SK-N-SH (cell line): ENCODE results near the gene SURF1. TPM values are rescaled to one million over a fixed set of nuclear protein-coding genes. Genes with fewer than 3 reads are reported as not detected.

ENCODE experiments used
- CTCF ChIA-PET: fragments of 300-600, 350-600 bp; formaldehyde crosslinking; extraction: SDS; loops from one replicate; lab custom pipeline; 2021; lab: Yijun Ruan, JAX
- POLR2A ChIA-PET: fragments of 350-600 bp; sonication (Branson Sonifier 250); formaldehyde crosslinking; extraction: SDS; loops from one replicate; lab custom pipeline; 2020; ENCODE audit warnings: antibody characterized with exemption, inconsistent platforms; lab: Yijun Ruan, JAX
- DNase-seq: peaks from one replicate; pipeline ENCODE4 v3.0.0; 2012
- H2AFZ ChIP-seq: fragments of 200-600 bp; sonication (generic); 2 replicates; pipeline ENCODE4 v1.8.1; 2016; ENCODE audit warnings: antibody characterized with exemption, mild to moderate bottlenecking, low read depth
- H3F3A ChIP-seq: fragments of 200-600 bp; sonication (generic); replicated peaks from 2 replicates; pipeline ENCODE3; 2016; ENCODE audit warnings: antibody characterized with exemption, mild to moderate bottlenecking; ENCODE audit not compliant: insufficient read depth
- H3K27ac ChIP-seq, 2 experiments: fragments of 200-500 bp in 1 of 2; fragments of 200-600 bp in 1 of 2; sonication (Bioruptor generic) in 1 of 2; sonication (generic), shearing (Covaris generic) in 1 of 2; 2 replicates each; pipeline versions ENCODE4 v1.5.1 to v1.6.1; 2014 to 2016; ENCODE audit warnings: low read depth in 2 of 2, inconsistent platforms in 1 of 2, low read length in 1 of 2, mild to moderate bottlenecking in 1 of 2, mixed read lengths in 1 of 2
- H3K27me3 ChIP-seq: fragments of 200-600 bp; sonication (generic), shearing (Covaris generic); 2 replicates; pipeline ENCODE4 v1.6.1; 2016; ENCODE audit warnings: mixed run types; ENCODE audit not compliant: insufficient read depth
- H3K36me3 ChIP-seq, 2 experiments: fragments of 200-500 bp in 1 of 2; fragments of 200-600 bp in 1 of 2; sonication (Bioruptor generic) in 1 of 2; sonication (generic) in 1 of 2; replicated peaks in 1 of 2; 2 replicates each; pipeline versions ENCODE3 to v1.5.1; 2014 to 2016; ENCODE audit warnings: low read length in 1 of 2, mild to moderate bottlenecking in 1 of 2; ENCODE audit not compliant: insufficient read depth in 2 of 2, control insufficient read depth in 1 of 2
- H3K4me1 ChIP-seq, 2 experiments: fragments of 200-500 bp in 1 of 2; fragments of 200-600 bp in 1 of 2; sonication (Bioruptor generic) in 1 of 2; sonication (generic), shearing (Covaris generic) in 1 of 2; 2 replicates each; pipeline versions ENCODE4 v1.5.1 to v1.6.1; 2014 to 2016; ENCODE audit warnings: low read depth in 1 of 2, low read length in 1 of 2, mixed run types in 1 of 2; ENCODE audit not compliant: insufficient read depth in 2 of 2, control insufficient read depth in 1 of 2
- H3K4me2 ChIP-seq: fragments of 200-600 bp; sonication (generic), shearing (Covaris generic); 2 replicates; pipeline ENCODE4 v1.6.1; 2017; ENCODE audit warnings: mixed run types
- H3K4me3 ChIP-seq, 2 experiments: fragments of 200-500 bp in 1 of 2; fragments of 200-600 bp in 1 of 2; sonication (Bioruptor generic) in 1 of 2; sonication (generic), shearing (Covaris generic) in 1 of 2; 2 replicates each; pipeline versions ENCODE4 v1.5.1 to v1.8.1; 2014 to 2016; ENCODE audit warnings: low read depth in 2 of 2, inconsistent platforms in 1 of 2, low read length in 1 of 2, mild to moderate bottlenecking in 1 of 2, mixed read lengths in 1 of 2, moderate library complexity in 1 of 2
- H3K79me2 ChIP-seq: fragments of 200-600 bp; sonication (generic); 2 replicates; pipeline ENCODE4 v1.8.1; 2017; ENCODE audit warnings: mild to moderate bottlenecking; ENCODE audit not compliant: insufficient read depth
- H3K9ac ChIP-seq: fragments of 200-600 bp; sonication (generic); 2 replicates; pipeline ENCODE4 v1.6.1; 2017; ENCODE audit warnings: mixed run types
- H3K9me2 ChIP-seq: fragments of 200-600 bp; sonication (generic); 2 replicates; pipeline ENCODE4 v1.6.1; 2017; ENCODE audit warnings: mixed run types
- H3K9me3 ChIP-seq: fragments of 200-600 bp; sonication (generic); 2 replicates; pipeline ENCODE4 v1.6.1; 2017; ENCODE audit warnings: mixed run types, mild to moderate bottlenecking, moderate library complexity
- H4K20me1 ChIP-seq: fragments of 200-600 bp; sonication (generic); 2 replicates; pipeline ENCODE4 v1.6.1; 2017; ENCODE audit warnings: mild to moderate bottlenecking, mixed run types; ENCODE audit not compliant: insufficient read depth
- CHD2 ChIP-seq: fragments of 150-350 bp; IDR thresholded peaks from 2 replicates; pipeline ENCODE4 v1.6.1; 2018; ENCODE audit warnings: low read length; ENCODE audit not compliant: partially characterized antibody
- CTCF ChIP-seq: fragments of 200-600 bp; sonication (generic); IDR thresholded peaks from 2 replicates; pipeline ENCODE4 v1.6.1; 2017; ENCODE audit warnings: antibody characterized with exemption, mild to moderate bottlenecking, moderate library complexity
- ELF1 ChIP-seq: IDR thresholded peaks from 2 replicates; pipeline ENCODE4 v1.4.0; 2012
- EP300 ChIP-seq, 2 experiments: IDR thresholded peaks; 2 replicates each; pipeline versions ENCODE4 v1.4.0 to v1.6.1; 2012; ENCODE audit warnings: borderline replicate concordance in 1 of 2, low read depth in 1 of 2, low read length in 1 of 2
- GABPA ChIP-seq: IDR thresholded peaks from 2 replicates; pipeline ENCODE4 v1.4.0; 2012; ENCODE audit warnings: low read depth, mild to moderate bottlenecking
- GATA2 ChIP-seq: sonication (generic); formaldehyde crosslinking; IDR thresholded peaks from 2 replicates; pipeline ENCODE4 v1.5.0; 2020; ENCODE audit warnings: mild to moderate bottlenecking, missing genetic modification reagents
- JUND ChIP-seq: IDR thresholded peaks from 2 replicates; pipeline ENCODE4 v1.4.0; 2012
- MAX ChIP-seq: IDR thresholded peaks from 2 replicates; pipeline ENCODE4 v1.4.0; 2012; ENCODE audit warnings: low read depth
- NRF1 ChIP-seq: IDR thresholded peaks from 2 replicates; pipeline ENCODE4 v1.6.1; 2012; ENCODE audit warnings: low read depth, mild to moderate bottlenecking, low read length
- POLR2AphosphoS5 ChIP-seq: IDR thresholded peaks from 2 replicates; pipeline ENCODE4 v1.6.1; 2012; ENCODE audit warnings: low read depth, low read length
- RAD21 ChIP-seq: IDR thresholded peaks from 2 replicates; pipeline ENCODE4 v1.6.1; 2012; ENCODE audit warnings: mild to moderate bottlenecking, low read length
- RCOR1 ChIP-seq: fragments of 150-350 bp; IDR thresholded peaks from 2 replicates; pipeline ENCODE4 v1.6.1; 2017; ENCODE audit warnings: antibody characterized with exemption, low read length
- SIN3A ChIP-seq: IDR thresholded peaks from 2 replicates; pipeline ENCODE4 v1.6.1; 2012; ENCODE audit warnings: low read depth, mild to moderate bottlenecking, low read length, moderate library complexity, borderline replicate concordance
- WGBS: methylation state at CpG from one replicate; pipeline ENCODE4 v1.1.6; 2017; ENCODE audit warnings: low lambda C conversion rate; 5-methylcytosine and 5-hydroxymethylcytosine counted together
- polyA plus RNA-seq, 3 experiments: library from polyadenylated mRNA; depleted of rRNA; stranded (reverse); fragments of >200 nt; gene quantifications; 2 replicates each; pipeline ENCODE4 v1.2.3, GENCODE V29; 2012

The SURF1 gene
- polyA plus RNA-seq, 1 of the 3 experiments (the other 2 are of a cell fraction): 103 TPM

- TF ChIP-seq GATA2 (CRISPR knock-in tag) (no peak), POLR2AphosphoS5 (peak; percentile 47; the same call in 1 of the 2 replicates), RCOR1 (no peak), JUND (no peak), RAD21 (peak; percentile 11; the same call in 1 of the 2 replicates), NRF1 (no peak), CTCF (peak; percentile 64), GABPA (no peak), ELF1 (no peak), MAX (no peak), CHD2 (peak; percentile 25), SIN3A (0 out of 2 replicates have a peak, but pooled peaks have one; percentile 41)
Measured at GRCh38 chr9:133351908-133352634, 4.2 kb downstream of the SURF1 start (continued).

- TF ChIP-seq JUND (peak; percentile 4; the same call in 1 of the 2 replicates), EP300 (IDR thresholded peaks at IDR 0.05; ENCODE audit: borderline replicate concordance in 1 of 2, low read depth in 1 of 2, low read length in 1 of 2) (no peak)
- CTCF ChIA-PET: interaction anchor here (0.7 to 3.1 kb wide), 7 partner anchors 9 to 166 kb away, joined by 3 to 13 read pairs (median 4); no protein-coding TSS in a partner anchor
- Histone ChIP-seq H3F3A (peaks cover 45% of the 10 kb centered on the region), H4K20me1 (peaks cover 36% of the 10 kb centered on the region), H3K9ac (no peak overlapping the region), H3K36me3 (peaks cover 36 to 57% of the 10 kb centered on the region in 2 experiments), H3K4me1 (peaks cover 12 to 32% of the 10 kb centered on the region in 2 experiments; a peak in 2 of 4 replicates), H2AFZ (no peak overlapping the region), H3K4me3 (no peak overlapping the region), H3K9me3 (no peaks in the 10 kb centered on the region), H3K79me2 (peaks cover 63% of the 10 kb centered on the region), H3K27me3 (no peaks in the 10 kb centered on the region), H3K27ac (no peak overlapping the region), H3K9me2 (no peaks in the 10 kb centered on the region), H3K4me2 (no peak overlapping the region)
- no peak for DNase-seq
- POLR2A ChIA-PET: interaction anchor here (1.0 to 1.4 kb wide), 2 partner anchors 11 to 21 kb away, joined by 3 read pairs; no protein-coding TSS in a partner anchor
- 93% methylated on average over 3 of the region's 3 CpGs for WGBS
Measured at GRCh38 chr9:133351526-133351907, 4.8 kb downstream of the SURF1 start.
